Measurements from ENCODE around the gene TTI1.

GRCh38 chr20:37971561-37972127, 61.6 kb downstream of the TTI1 start:
- TF ChIP-seq HCFC1 (IDR thresholded peaks at IDR 0.05; ENCODE audit: low read depth, low read length) (no peak), FOXA3 (CRISPR knock-in tag; conservative IDR thresholded peaks at IDR 0.05 in 1 of 2, IDR thresholded peaks at IDR 0.05 in 1 of 2) (no peak), XRCC4 (IDR thresholded peaks at IDR 0.05; ENCODE audit: extremely low read depth, insufficient read depth, insufficient read length) (no peak), ETV6 (IDR thresholded peaks at IDR 0.05; ENCODE audit: borderline replicate concordance in 1 of 2, low read depth in 2 of 2, low read length in 1 of 2) (no peak), ETV6 (CRISPR knock-in tag; IDR thresholded peaks at IDR 0.05; ENCODE audit: borderline replicate concordance) (no peak), POLR2A (conservative IDR thresholded peaks at IDR 0.05) (no peak), SMAD3 (CRISPR knock-in tag; conservative IDR thresholded peaks at IDR 0.05) (no peak), CTCF (IDR thresholded peaks at IDR 0.05 in 2 of 3, conservative IDR thresholded peaks at IDR 0.05 in 1 of 3; ENCODE audit: insufficient read depth in 2 of 3, low read depth in 1 of 3, low read length in 3 of 3) (no peak), RBM17 (IDR thresholded peaks at IDR 0.05; ENCODE audit: borderline replicate concordance, low read depth, low read length) (no peak)
